Right atrium auricular region (tissue), 2 donors: ENCODE measurements around the gene TMIE. TPM values are rescaled to one million over a fixed set of nuclear protein-coding genes. Genes with fewer than 3 reads are reported as not detected.
"Not testable (repeated sequence)": the region's sequence is repeated elsewhere in the genome, so short reads cannot be mapped to it uniquely, and the experiment has no call there.

Experiments
- DNase-seq: peaks from one replicate; pipeline ENCODE4 v3.0.0-alpha.2; 2019; ENCODE audit warnings: low spot score
- H3K27ac ChIP-seq, 2 donors: fragments of 200-600 bp; sonication (generic); 1 replicate in 1 of 2; 2 replicates in 1 of 2; pipeline ENCODE4 v1.5.1; 2016 to 2019
- H3K27me3 ChIP-seq, 2 donors: fragments of 200-600 bp; sonication (generic); one replicate each; pipeline versions ENCODE4 v1.5.1 to v1.6.0; 2017 to 2019
- H3K36me3 ChIP-seq: fragments of 200-600 bp; sonication (generic); one replicate; pipeline ENCODE4 v1.5.1; 2016
- H3K4me1 ChIP-seq, 2 donors: fragments of 200-600 bp; sonication (generic); one replicate each; pipeline versions ENCODE4 v1.5.1 to v1.6.0; 2017 to 2019
- H3K4me3 ChIP-seq, 2 donors: fragments of 200-600 bp; sonication (generic); 1 replicate in 1 of 2; 2 replicates in 1 of 2; pipeline ENCODE4 v1.5.1; 2017 to 2019; ENCODE audit warnings: mild to moderate bottlenecking in 1 of 2, moderate library complexity in 1 of 2
- H3K9me3 ChIP-seq, 2 donors: fragments of 200-600 bp; sonication (generic); one replicate each; pipeline ENCODE4 v1.5.1; 2019
- CTCF ChIP-seq, 2 donors: fragments of 200-600 bp; sonication (generic); IDR thresholded peaks; one replicate each; pipeline ENCODE4 v1.5.1; 2019; ENCODE audit warnings: antibody characterized with exemption in 2 of 2
- total RNA-seq, 2 donors: library from RNA; depleted of rRNA; stranded (reverse); fragments of >200 nt; gene quantifications; one replicate each; pipeline ENCODE4 v1.1.0, GENCODE V29; 2016

The TMIE gene
- total RNA-seq, 2 donors from 2014 or later, result not detected

DNA sequence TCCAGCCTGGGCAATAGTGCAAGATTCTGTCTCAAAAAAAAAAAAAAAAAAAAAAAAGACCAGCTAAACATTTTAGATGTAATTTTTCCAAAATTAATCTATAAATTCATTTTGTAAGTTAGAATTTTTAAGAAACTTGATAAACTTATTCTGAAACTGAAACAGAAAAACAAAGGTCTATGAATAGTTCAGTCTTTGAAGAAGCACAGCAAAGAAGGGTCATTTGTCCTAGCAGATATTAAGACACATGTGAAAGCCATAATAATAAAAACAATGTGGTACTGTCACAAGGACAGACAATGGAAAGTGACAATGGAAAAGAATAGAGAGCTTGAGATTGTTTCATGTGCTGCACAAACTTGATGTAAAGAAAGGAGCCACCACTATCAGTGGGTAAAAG lies 45.5 kb downstream of the TMIE start:
- H3K27me3 ChIP-seq, result no peaks in the 10 kb centered on the region

GRCh38 chr3:46748170-46748569 lies 47.0 kb downstream of the TMIE start:
- Histone ChIP-seq H3K4me3 (no peak overlapping the region), H3K27ac (no peak overlapping the region), H3K9me3 (no peaks in the 10 kb centered on the region), H3K36me3 (no peaks in the 10 kb centered on the region), H3K4me1 (no peaks in the 10 kb centered on the region), H3K27me3 (no peaks in the 10 kb centered on the region)
- no peak for DNase-seq
- TF ChIP-seq CTCF (IDR thresholded peaks at IDR 0.05), result no peak

More for the DNA sequence above, 45.5 kb downstream of the TMIE start:
- H3K9me3 ChIP-seq, result no peaks in the 10 kb centered on the region
- no peak overlapping the region for H3K27ac ChIP-seq
- no peaks in the 10 kb centered on the region for H3K4me1 ChIP-seq
- no peak for TF ChIP-seq CTCF (IDR thresholded peaks at IDR 0.05)
- no peaks in the 10 kb centered on the region for H3K36me3 ChIP-seq
- no peak overlapping the region for H3K4me3 ChIP-seq
- no peak for DNase-seq

- TF ChIP-seq CTCF (IDR thresholded peaks at IDR 0.05), result no peak
- no peak for DNase-seq
- Histone ChIP-seq H3K9me3 (no peaks in the 10 kb centered on the region), H3K27me3 (no peaks in the 10 kb centered on the region), H3K4me1 (no peaks in the 10 kb centered on the region), H3K27ac (no peak overlapping the region), H3K36me3 (no peaks in the 10 kb centered on the region), H3K4me3 (no peak overlapping the region)
Observed at GRCh38 chr3:46749129-46749528, 47.9 kb downstream of the TMIE start.

DNA sequence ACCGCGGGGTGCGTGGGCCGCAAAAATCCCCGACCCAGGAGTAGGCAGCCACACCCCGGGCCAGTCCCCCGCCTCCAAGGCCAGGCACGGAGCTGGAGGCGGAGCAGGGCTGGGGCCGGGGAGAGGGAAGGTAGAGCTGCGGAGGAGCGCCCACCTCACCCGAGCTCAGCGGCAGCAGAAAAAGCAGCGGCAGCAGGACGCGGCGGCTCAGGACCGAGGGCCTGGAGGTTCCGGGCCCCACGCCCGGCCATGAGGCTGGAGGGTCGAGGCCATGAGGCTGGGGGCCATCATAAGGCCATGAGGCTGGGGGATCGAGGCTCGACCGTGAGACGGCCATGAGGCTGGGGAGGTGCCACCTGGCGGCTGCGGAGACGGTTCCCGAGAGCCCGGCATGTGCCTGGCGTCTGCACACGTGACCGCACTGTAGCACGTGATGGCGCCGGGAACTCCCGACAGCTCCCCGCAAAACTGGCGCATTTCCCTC lies 49.4 kb downstream of the TMIE start:
- Histone ChIP-seq H3K27me3 (no peaks in the 10 kb centered on the region), H3K27ac (no peak overlapping the region), H3K4me3 (no peak overlapping the region), H3K4me1 (no peaks in the 10 kb centered on the region), H3K9me3 (no peaks in the 10 kb centered on the region), H3K36me3 (no peaks in the 10 kb centered on the region)
- no peak for TF ChIP-seq CTCF (IDR thresholded peaks at IDR 0.05)
- DNase-seq, result no peak

GRCh38 chr3:46753127-46753526 lies 51.9 kb downstream of the TMIE start:
- not testable (repeated sequence) for H3K4me1 ChIP-seq, H3K4me3 ChIP-seq, H3K27ac ChIP-seq, H3K36me3 ChIP-seq, H3K9me3 ChIP-seq, DNase-seq, H3K27me3 ChIP-seq

GRCh38 chr3:46755646-46756045 lies 54.5 kb downstream of the TMIE start:
- no peak for TF ChIP-seq CTCF (IDR thresholded peaks at IDR 0.05)
- H3K27me3 ChIP-seq, result no peaks in the 10 kb centered on the region
- H3K36me3 ChIP-seq, result no peaks in the 10 kb centered on the region
- H3K27ac ChIP-seq, result no peak overlapping the region
- no peaks in the 10 kb centered on the region for H3K9me3 ChIP-seq
- no peak for DNase-seq
- no peaks in the 10 kb centered on the region for H3K4me1 ChIP-seq
- H3K4me3 ChIP-seq, result no peak overlapping the region
